ENCODE measurements around the gene AARS2.
A peak's percentile ranks its signal among the peaks of the same experiment; 100 is the strongest.

Gene AARS2

GRCh38 chr6:44260451-44261297 lies 52.5 kb downstream of the AARS2 start:
- no peak for DNase-seq (ENCODE audit: low read depth)
- no peak for TF ChIP-seq CTCF (conservative IDR thresholded peaks at IDR 0.05; ENCODE audit: low read depth, low read length)

GRCh38 chr6:44260011-44260410 lies 53.1 kb downstream of the AARS2 start:
- no peak overlapping the region for H3K4me3 ChIP-seq (ENCODE audit: low read length)
- TF ChIP-seq CTCF (conservative IDR thresholded peaks at IDR 0.05; ENCODE audit: low read depth, low read length), result no peak

More at GRCh38 chr6:44260451-44261297, 52.5 kb downstream of the AARS2 start:
- no peak overlapping the region for H3K4me3 ChIP-seq (ENCODE audit: low read length)

GRCh38 chr6:44258921-44259320 lies 54.2 kb downstream of the AARS2 start:
- no peak for TF ChIP-seq CTCF (conservative IDR thresholded peaks at IDR 0.05; ENCODE audit: low read depth, low read length)
- DNase-seq (ENCODE audit: low read depth), result no peak
- no peak overlapping the region for H3K4me3 ChIP-seq (ENCODE audit: low read length)

More at GRCh38 chr6:44260011-44260410, 53.1 kb downstream of the AARS2 start:
- DNase-seq (ENCODE audit: low read depth), result no peak

GRCh38 chr6:44258325-44258863 lies 54.8 kb downstream of the AARS2 start:
- DNase-seq (ENCODE audit: low read depth), result no peak
- no peak overlapping the region for H3K4me3 ChIP-seq (ENCODE audit: low read length)
- TF ChIP-seq CTCF (conservative IDR thresholded peaks at IDR 0.05; ENCODE audit: low read depth, low read length), result no peak

GRCh38 chr6:44257753-44258324 lies 55.3 kb downstream of the AARS2 start:
- no peak for TF ChIP-seq CTCF (conservative IDR thresholded peaks at IDR 0.05; ENCODE audit: low read depth, low read length)
- DNase-seq (ENCODE audit: low read depth), result no peak
- H3K4me3 ChIP-seq (ENCODE audit: low read length), result peak overlapping the region; percentile 45

GRCh38 chr6:44257025-44257752 lies 56.0 kb downstream of the AARS2 start, which contains the start of gene SLC35B2:
Gene SLC35B2 (minus strand): TSS chr6:44257528. CDS start chr6:44257410, 118 bp downstream.
- H3K4me3 ChIP-seq (ENCODE audit: low read length), result peak within 1 kb of the TSS; percentile 83
- no peak for DNase-seq (ENCODE audit: low read depth)
- peak; percentile 43 for TF ChIP-seq CTCF (conservative IDR thresholded peaks at IDR 0.05; ENCODE audit: low read depth, low read length)

Data from retinal pigment epithelial cell (primary cell).